ENCODE results near the gene FKBP15.

DNA sequence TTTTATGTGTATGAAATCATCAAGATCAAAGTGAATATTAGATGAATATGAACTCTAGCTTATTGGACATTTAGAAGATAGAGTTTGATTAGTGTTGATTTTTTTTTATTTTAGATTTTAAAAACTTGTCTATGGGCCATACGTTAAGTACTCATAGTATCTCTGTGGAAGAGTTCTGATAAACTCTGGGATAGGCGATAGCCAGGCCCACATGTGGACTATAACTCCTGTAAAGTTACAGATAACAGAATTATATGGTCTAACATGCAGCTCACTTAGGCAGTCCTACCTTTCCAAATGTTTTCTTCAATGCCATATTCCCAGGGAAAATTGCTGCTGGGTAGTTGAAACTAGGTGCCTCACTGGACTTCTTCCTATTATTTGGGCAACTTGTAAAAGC is 10.6 kb upstream of the FKBP15 start:
- no peak for TF ChIP-seq RCOR1 (IDR thresholded peaks at IDR 0.05; ENCODE audit: low read length)
- TF ChIP-seq JUND (IDR thresholded peaks at IDR 0.05) = no peak

Measured in SK-N-SH (cell line).